IPS-18c (cell line): Measurements from ENCODE around the gene FBXO21.
A peak's percentile ranks its signal among the peaks of the same experiment; 100 is the strongest.
"Not testable (repeated sequence)": the region's sequence is repeated elsewhere in the genome, so short reads cannot be mapped to it uniquely, and the experiment has no call there.

ENCODE experiments used
- H3K4me3 ChIP-seq: 2 replicates; pipeline ENCODE4 v1.7.0; 2013; ENCODE audit warnings: low read depth, mild to moderate bottlenecking, low read length, moderate library complexity; ENCODE audit not compliant: insufficient read depth
- H3K9me3 ChIP-seq: one replicate; pipeline ENCODE4 v1.6.1; 2013; ENCODE audit warnings: mild to moderate bottlenecking, low read length, moderate library complexity; ENCODE audit not compliant: control insufficient read depth, insufficient read depth

FBXO21 gene, protein sequence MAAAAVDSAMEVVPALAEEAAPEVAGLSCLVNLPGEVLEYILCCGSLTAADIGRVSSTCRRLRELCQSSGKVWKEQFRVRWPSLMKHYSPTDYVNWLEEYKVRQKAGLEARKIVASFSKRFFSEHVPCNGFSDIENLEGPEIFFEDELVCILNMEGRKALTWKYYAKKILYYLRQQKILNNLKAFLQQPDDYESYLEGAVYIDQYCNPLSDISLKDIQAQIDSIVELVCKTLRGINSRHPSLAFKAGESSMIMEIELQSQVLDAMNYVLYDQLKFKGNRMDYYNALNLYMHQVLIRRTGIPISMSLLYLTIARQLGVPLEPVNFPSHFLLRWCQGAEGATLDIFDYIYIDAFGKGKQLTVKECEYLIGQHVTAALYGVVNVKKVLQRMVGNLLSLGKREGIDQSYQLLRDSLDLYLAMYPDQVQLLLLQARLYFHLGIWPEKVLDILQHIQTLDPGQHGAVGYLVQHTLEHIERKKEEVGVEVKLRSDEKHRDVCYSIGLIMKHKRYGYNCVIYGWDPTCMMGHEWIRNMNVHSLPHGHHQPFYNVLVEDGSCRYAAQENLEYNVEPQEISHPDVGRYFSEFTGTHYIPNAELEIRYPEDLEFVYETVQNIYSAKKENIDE

DNA sequence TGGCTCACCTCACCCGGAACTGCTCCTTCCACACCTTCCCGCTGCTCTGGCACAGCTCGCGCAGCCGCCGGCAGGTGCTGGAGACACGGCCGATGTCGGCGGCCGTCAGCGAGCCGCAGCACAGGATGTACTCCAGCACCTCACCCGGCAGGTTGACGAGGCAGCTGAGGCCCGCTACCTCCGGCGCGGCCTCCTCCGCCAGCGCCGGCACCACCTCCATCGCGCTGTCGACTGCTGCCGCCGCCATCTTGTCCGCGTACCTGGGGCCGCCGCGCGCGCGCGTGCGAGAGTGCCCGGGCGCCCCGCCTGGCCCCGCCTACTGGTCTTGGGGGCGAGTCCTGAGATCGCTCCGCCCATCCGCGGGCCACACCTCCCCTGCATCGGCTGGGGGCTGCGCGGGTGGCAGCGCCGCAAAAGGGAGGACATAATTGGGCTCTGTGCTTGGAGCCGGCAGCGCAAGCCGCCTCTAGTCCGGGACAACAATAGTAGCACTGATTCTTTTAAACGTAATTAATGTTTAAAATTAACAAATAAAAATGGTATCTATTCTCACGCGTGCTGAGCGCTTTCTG lies at the start of gene FBXO21:
FBXO21 (minus strand) TSS at position 261 of the 572 bp plus-strand sequence; CDS start at position 247, 14 bp downstream.
- Histone ChIP-seq H3K9me3 (no peaks in the 10 kb centered on the region), H3K4me3 (peak within 1 kb of the TSS; percentile 94)

DNA sequence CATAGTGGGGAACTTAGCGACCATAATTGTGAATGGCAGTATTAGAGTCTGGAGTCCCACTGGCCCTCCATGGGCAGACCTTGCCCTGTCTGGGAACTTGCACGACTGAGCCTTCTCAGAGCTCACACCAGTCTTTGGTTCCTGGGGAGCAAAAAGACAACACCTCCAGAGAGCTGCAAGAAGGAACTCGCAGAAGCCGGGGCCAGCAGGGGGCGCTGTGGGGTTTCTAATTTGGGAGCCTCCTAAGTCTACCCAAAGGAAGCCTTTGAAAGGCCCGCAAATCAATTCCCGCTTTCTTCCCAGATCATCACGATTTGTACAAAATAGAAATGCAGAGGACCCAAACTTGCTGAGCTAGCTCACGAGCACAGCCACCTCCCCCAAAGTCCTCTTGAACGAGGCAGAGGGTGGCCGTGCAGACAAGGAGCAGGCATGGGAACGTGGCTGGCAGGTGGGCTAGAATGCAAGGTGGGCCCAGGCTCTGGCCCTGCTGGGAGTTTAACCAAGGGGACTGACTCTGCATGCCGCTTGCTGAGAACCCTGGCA lies 46.3 kb upstream of the FBXO21 start:
- no peak overlapping the region for H3K4me3 ChIP-seq

DNA sequence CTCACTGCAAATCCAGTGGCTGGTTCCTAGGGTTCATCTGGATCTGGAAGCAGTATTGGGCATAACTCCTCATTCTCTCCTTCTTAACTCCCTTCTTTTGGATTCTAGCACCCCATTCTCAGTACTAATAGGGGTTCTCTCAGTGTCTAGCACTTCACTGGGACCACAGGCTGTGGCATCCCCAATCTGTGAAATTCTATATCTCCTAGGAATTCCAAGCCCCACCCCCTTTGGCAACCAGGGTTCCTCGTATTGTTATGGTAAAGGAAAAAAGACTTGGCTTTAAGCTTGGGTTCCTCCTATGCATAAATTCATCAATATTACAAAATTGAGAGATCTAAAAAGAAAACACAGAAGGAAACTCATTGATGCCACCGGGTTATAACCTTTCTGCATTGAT lies 45.0 kb upstream of the FBXO21 start:
- H3K4me3 ChIP-seq: no peak overlapping the region; the same call in 1 of the 2 replicates
- H3K9me3 ChIP-seq: no peaks in the 10 kb centered on the region

More for the DNA sequence above, 46.3 kb upstream of the FBXO21 start:
- no peaks in the 10 kb centered on the region for H3K9me3 ChIP-seq

DNA sequence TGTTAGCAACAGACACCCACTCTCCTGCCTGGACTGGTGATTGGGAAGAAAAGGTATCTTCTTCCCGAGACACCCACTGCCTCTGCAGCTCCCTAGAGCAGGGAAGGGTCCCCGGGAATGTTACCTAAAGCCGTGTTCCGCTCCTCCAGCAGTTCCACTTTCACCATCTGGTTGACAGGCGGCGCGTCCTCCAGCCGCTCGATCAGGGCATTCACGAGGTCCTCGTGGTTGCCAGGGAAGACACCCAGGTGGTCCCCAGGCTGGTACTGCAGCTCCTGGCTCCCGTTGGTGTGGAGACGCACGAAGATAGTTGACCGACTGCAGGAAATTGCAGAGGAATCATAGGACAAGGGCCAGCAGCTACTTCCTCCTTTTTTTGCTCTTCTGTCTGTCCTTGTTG lies 44.2 kb upstream of the FBXO21 start:
- H3K9me3 ChIP-seq: no peaks in the 10 kb centered on the region

DNA sequence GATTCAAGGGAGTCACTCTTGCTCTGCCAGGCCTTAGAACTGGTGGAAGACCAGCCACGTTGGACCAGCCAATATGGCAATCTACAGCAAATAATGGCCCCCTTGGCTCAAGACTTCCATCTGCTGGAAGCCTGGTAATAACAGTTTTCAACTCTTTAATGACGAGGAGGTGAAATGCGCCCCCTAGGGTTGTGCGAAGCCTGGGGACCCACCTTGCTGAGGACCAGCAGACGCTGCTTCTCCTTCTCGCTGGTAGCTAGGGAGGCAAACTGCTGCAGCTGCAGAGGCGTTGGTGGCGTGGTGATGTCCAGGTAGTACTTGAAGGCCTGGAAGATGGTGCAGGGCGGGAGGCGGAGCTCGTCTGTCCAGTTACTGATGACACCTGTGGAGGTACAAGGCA lies 41.5 kb upstream of the FBXO21 start:
- no peak overlapping the region for H3K4me3 ChIP-seq
- no peaks in the 10 kb centered on the region for H3K9me3 ChIP-seq

More for the DNA sequence above, 44.2 kb upstream of the FBXO21 start:
- no peak overlapping the region for H3K4me3 ChIP-seq

DNA sequence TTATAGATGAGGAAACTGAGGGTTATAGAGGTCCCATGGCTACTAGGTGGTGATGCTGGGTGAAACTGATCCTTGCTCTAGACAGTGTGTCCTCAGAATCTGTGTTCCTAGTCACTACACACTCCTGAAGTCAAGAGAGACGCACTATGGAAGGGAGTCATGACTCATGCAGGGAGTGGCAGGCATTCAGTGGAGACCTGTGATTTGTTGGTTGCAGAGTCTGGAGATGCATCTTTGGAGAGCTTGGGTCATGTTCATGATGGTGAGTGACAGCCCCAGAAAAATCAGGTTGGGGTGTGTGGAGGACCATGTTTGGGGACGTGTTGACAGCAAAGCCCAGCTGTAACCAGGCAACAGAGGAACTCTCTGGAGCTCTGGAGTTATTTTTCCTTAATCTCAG lies 38.0 kb upstream of the FBXO21 start:
- Histone ChIP-seq H3K4me3 (no peak overlapping the region), H3K9me3 (no peaks in the 10 kb centered on the region)

DNA sequence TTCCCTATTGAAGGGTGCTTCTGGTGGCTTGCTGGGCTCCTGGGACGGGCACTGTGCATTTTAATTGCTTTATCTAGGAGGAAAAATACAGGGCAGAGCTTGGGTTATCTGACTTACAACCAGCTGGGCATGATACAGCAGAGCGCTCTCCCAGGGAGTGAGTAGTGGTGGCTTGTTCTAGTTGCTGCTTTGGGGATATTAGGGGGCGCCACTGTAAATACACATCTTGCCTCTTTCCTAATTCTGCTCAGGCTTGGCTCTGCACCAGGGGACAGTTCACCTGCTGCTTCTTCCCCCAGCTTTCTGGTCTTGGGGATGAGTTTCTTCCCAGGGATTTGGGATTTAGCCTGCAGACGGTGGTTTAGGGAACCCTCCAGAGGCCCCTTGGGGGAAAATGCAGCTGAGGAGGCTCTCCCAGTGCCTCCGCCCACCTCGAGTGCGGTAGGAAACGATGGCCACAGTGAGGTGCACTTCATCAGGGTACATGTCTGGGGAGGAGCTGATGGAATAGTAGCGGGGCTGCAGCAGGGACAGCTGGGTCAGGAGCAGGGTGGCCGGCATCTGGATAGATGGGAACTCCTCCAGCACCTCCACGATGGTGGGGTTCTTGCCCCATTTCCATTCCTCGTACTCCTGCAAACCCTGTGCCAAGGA lies 36.9 kb upstream of the FBXO21 start:
- H3K9me3 ChIP-seq: peaks cover 3% of the 10 kb centered on the region
- H3K4me3 ChIP-seq: no peak overlapping the region

DNA sequence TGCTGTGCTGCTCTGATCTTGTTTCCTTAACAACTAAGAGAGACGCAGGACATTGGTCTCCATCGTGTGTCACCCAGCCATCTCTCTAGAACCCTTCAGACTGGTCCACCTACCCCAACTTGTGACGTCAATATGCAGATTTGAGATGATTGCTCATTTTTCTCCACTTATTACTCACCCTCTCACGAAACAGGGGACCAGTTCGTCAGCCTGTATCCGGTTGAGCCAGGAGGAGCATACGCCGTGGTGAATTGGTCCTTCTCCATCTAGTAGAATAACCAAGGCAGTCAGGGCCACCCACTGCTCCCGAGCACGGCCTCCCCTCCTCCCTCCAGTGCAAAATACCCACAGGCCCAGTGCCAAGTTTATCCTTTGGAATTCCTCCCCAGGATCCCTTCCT lies 36.2 kb upstream of the FBXO21 start:
- Histone ChIP-seq H3K9me3 (peaks cover 3% of the 10 kb centered on the region), H3K4me3 (no peak overlapping the region)

DNA sequence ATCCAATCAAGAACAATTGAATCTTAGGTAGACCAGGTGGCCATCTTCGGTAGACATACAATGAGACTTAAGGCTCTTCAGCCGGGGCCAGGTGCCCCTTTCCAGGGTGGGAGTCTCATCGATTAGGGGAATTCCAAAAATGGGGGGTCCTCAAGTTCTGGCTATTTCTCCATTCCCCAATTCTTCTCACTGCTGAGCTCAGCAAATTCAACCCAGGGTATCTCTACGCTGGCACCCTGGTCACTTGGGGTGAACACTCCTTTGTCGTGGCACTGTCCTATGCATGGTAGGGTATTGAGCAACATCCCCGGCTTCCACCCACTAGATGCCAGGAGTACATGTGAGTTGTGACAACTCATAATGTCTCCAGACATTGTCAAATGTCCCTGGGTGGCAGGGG lies 34.9 kb upstream of the FBXO21 start:
- Histone ChIP-seq H3K4me3 (no peak overlapping the region), H3K9me3 (peaks cover 3% of the 10 kb centered on the region)

DNA sequence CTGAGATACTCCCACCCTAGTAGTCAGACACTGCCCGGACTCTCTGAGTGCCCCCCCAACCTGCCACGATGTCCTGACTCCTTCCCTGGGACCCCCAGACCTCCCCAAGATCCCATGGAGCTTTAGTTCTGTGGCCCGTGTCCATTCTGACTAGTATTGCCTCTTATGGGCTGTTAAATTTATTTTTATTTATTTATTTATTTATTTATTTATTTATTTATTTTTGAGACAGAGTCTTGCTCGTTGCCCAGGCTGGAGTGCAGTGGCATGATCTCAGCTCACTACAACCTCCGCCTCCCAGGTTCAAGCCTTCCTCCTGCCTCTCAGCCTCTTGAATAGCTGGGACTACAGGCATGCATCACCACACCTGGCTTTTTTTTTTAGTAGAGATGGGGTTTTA lies 30.7 kb upstream of the FBXO21 start:
- not testable (repeated sequence) for H3K4me3 ChIP-seq, H3K9me3 ChIP-seq

DNA sequence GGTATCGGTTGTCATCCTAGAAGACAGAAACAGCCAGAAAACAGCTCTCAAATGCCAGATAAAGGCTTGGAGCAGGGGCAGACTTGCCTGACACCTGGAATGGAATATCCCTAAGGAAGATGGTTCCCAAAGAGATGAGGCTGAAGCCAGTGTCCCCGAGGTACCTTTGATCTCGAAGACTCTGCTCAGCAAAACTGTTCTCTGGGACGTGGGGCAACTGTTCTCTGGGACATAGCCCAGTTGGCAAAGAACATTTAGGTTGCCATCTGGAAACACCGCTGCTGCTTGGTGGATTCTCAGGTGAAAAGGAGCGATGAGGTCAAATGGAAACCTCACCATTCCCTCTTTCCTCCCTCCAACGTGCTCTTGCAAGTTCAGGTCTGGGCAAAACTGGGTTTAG lies 27.9 kb upstream of the FBXO21 start:
- H3K4me3 ChIP-seq: no peak overlapping the region
- peaks cover 3% of the 10 kb centered on the region for H3K9me3 ChIP-seq

DNA sequence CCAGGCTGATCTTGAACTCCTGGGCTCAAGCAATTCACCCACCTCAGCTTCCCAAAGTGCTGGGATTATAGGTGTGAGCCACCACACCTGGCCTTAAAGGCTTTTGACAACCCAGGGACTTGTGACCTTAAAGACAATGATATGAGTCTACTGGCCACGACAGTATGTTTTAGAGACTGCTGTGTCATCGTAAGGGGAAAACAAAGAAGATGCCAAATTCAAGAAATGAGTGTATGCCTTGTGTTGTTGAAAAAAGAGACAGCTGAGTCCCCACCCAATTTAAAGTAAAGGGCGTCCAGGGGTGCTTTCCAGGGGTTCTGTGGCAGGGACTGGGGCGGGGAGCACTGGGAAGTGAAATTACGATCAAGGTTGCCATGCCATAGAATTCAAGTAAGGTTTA lies 26.4 kb upstream of the FBXO21 start:
- Histone ChIP-seq H3K4me3 (no peak overlapping the region), H3K9me3 (no peaks in the 10 kb centered on the region)

DNA sequence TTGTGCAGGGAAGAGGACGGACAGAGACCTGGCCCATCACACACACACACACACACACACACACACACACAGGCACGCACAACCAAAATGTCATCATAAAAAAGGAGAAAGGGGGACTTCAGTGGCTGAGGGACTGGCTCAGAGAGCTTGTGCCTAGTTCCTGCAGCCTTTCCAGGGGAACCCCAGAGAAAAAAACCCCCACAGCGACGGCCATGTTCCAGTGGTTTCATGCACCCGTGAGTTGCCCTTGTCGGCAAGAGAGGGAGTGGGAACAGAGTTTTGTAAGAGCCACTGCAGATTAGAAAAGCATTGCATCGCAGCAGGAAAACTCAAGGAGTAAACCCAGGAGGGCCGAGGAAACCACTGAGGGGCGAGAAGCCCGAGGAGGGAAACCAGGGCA lies 24.5 kb upstream of the FBXO21 start:
- Histone ChIP-seq H3K9me3 (no peaks in the 10 kb centered on the region), H3K4me3 (no peak overlapping the region)

DNA sequence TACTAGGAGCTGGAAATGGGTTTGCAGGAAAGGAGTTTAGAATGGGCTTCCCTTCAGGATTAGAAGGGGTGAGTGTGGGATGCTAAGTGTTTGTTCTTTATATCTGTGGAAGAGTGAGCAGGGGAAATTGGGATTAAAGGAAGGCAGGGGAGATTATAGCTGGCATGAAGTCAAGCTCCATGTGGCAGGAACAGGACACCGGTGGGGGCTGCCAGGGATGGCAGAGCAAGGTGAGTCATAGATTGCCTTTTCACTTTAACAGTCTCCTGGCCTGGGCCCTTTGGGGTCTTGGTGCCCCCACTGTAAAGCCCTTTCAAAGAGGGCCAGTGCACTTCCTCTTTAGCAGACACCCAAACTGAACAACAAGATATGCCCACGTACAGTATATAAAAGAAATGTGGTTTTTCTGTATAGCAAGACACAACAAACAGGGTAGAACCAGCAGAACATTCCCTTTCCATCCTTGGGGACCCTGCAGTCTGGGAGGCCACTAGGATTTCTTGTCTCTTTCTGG lies 23.1 kb upstream of the FBXO21 start:
- H3K9me3 ChIP-seq: no peaks in the 10 kb centered on the region
- no peak overlapping the region for H3K4me3 ChIP-seq

DNA sequence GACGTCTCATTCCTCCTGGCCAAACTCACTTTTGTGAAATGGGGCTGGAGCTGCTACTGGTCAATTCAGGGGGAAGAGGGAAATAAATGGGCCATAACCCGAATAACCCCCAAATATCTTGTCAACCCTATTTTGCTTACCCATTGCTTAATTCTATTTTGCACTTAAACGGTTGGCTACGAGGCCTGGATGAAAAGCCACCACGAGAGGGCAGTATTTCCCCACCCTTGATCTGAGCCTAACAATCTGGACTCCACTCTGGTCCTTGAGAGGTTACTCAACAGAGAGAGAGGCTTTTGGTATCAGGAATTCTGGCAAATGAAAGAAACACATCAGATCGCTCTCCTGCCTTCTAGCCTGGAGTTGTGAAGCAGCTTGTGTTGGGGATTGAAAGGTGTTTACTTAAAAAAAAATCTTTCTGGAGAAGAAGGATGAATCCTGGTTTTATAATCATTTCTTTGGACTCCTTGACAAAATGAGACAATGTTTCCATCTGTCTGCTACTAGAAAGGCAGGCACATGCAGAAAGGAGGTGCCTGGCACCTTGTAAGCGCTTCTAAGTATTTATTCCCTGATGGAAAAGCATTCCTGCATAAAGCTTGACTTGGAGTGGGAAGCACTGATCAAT lies 22.4 kb upstream of the FBXO21 start:
- no peak overlapping the region for H3K4me3 ChIP-seq
- H3K9me3 ChIP-seq: no peaks in the 10 kb centered on the region

DNA sequence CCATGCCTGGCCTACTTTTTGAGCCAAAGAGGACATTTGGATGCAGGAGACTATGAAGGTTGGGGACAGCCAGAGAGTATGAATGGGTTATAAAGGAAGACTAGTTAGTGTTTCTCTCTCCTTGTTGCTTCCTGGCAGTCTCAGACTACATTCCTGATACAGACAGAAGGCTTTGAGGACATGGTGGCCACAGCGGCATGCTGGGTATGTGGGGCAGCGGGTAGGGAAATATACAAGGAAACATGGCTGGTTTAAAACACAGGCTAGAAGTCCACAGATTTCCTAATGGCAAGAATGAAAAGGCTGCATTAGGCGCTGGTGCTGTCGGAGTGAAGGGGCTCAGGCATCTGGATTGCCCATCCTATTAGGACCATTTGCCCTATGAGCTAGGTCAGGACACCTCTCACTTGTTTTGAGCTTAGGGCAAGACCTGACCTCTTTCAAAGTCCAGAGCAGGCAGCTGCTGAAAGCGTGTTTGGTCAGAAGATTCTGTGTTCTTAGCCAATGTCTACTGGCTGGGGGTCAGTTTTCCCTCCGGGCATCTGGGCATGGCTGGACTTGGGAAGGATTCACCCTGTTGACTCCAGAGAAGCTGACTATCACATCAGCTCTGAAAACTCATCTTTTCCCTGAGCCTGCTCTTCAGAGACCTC lies 20.1 kb upstream of the FBXO21 start:
- no peak overlapping the region for H3K4me3 ChIP-seq
- H3K9me3 ChIP-seq: no peaks in the 10 kb centered on the region
